HCT116 (cell line): ENCODE results near the gene RAP2A. TPM values are rescaled to one million over a fixed set of nuclear protein-coding genes. Genes with fewer than 3 reads are reported as not detected.

Experiments used
- ATAC-seq: fragments of 200-7000 bp; cut with Tn5 transposase; 2 replicates; pipeline ENCODE4 v1.9.1; 2020; ENCODE audit warnings: mild to moderate bottlenecking, moderate library complexity
- BruUV-seq: library from RNA; stranded (reverse); fragments of 400-500 nt; replicated peaks from 2 replicates; lab custom pipeline; 2021; lab: Mats Ljungman, UMichigan
- CTCF ChIA-PET: fragments of 300-600 bp; sonication (Branson Sonifier 250); formaldehyde crosslinking; loops from one replicate; lab custom pipeline; 2021; ENCODE audit warnings: antibody characterized with exemption; lab: Charles Lee
- POLR2A ChIA-PET: fragments of 300-600, 350-600 bp; sonication (Branson Sonifier 250); formaldehyde crosslinking; loops from one replicate; lab custom pipeline; 2021; ENCODE audit warnings: antibody characterized with exemption; lab: Charles Lee
- RAD21 ChIA-PET, 2 experiments: fragments of 300-600 bp; sonication (Branson Sonifier 250); formaldehyde crosslinking; loops; one replicate each; lab custom pipeline; 2023; ENCODE audit warnings: low total read pairs in 2 of 2; ENCODE audit not compliant: uncharacterized antibody in 2 of 2, unreplicated experiment in 2 of 2, low non-redundant PET in 1 of 2; lab: Charles Lee
- DNase-seq: peaks from one replicate; pipeline ENCODE4 v3.0.0-alpha.2; 2010; ENCODE audit warnings: low read depth, low spot score
- H2AFZ ChIP-seq: fragments of 200-600 bp; shearing (Covaris generic), sonication (generic); 2 replicates; pipeline ENCODE4 v1.6.1; 2017; ENCODE audit warnings: low read depth, mixed run types, mixed read lengths, antibody characterized with exemption, low read length; ENCODE audit not compliant: poor library complexity, severe bottlenecking
- H3K27ac ChIP-seq: 2 replicates; pipeline ENCODE4 v1.5.1; 2012; ENCODE audit warnings: low read depth, low read length
- H3K27me3 ChIP-seq: fragments of 200-600 bp; sonication (generic); 2 replicates; pipeline ENCODE4 v1.6.1; 2016; ENCODE audit warnings: mixed run types, low read length, mixed read lengths; ENCODE audit not compliant: insufficient read depth
- H3K36me3 ChIP-seq, 2 experiments: fragments of 200-500 bp in 1 of 2; fragments of 200-600 bp in 1 of 2; sonication (Bioruptor generic) in 1 of 2; sonication (generic) in 1 of 2; 2 replicates each; pipeline versions ENCODE4 v1.5.1 to v1.6.1; 2014 to 2016; ENCODE audit warnings: low read length in 2 of 2, inconsistent platforms in 1 of 2, mixed read lengths in 1 of 2, mixed run types in 1 of 2; ENCODE audit not compliant: insufficient read depth in 2 of 2, control insufficient read depth in 1 of 2
- H3K4me1 ChIP-seq, 2 experiments: fragments of 200-600 bp in 1 of 2; sonication (generic) in 1 of 2; 2 replicates each; pipeline versions ENCODE4 v1.5.1 to v1.6.1; 2012 to 2017; ENCODE audit warnings: low read length in 2 of 2, inconsistent platforms in 1 of 2, mild to moderate bottlenecking in 1 of 2, mixed read lengths in 1 of 2, mixed run types in 1 of 2, moderate library complexity in 1 of 2; ENCODE audit not compliant: insufficient read depth in 2 of 2, control insufficient read depth in 1 of 2
- H3K4me2 ChIP-seq: fragments of 200-600 bp; sonication (generic); 2 replicates; pipeline ENCODE4 v1.6.1; 2017; ENCODE audit warnings: mixed run types, low read length, mixed read lengths
- H3K4me3 ChIP-seq, 2 experiments: fragments of 200-600 bp in 1 of 2; sonication (generic) in 1 of 2; replicated peaks in 1 of 2; 2 replicates each; pipeline ENCODE4 v1.5.1; 2011 to 2016; ENCODE audit warnings: low read length in 2 of 2, control low read depth in 1 of 2, low read depth in 1 of 2, mild to moderate bottlenecking in 1 of 2, mixed read lengths in 1 of 2, mixed run types in 1 of 2
- H3K79me2 ChIP-seq: fragments of 200-600 bp; sonication (generic); 2 replicates; pipeline ENCODE4 v1.6.1; 2017; ENCODE audit warnings: mild to moderate bottlenecking, mixed run types, low read length, moderate library complexity, mixed read lengths; ENCODE audit not compliant: insufficient read depth
- H3K9ac ChIP-seq: fragments of 200-600 bp; sonication (generic); 2 replicates; pipeline ENCODE4 v1.6.1; 2016; ENCODE audit warnings: low read length, mixed read lengths
- H3K9me2 ChIP-seq: fragments of 200-600 bp; sonication (generic), shearing (Covaris generic); 2 replicates; pipeline ENCODE4 v1.6.1; 2017; ENCODE audit warnings: mixed run types, mild to moderate bottlenecking, moderate library complexity; ENCODE audit not compliant: insufficient read depth
- H3K9me3 ChIP-seq, 2 experiments: fragments of 200-500 bp in 1 of 2; fragments of 200-600 bp in 1 of 2; sonication (Bioruptor generic) in 1 of 2; sonication (generic) in 1 of 2; 2 replicates each; pipeline ENCODE4 v1.6.1; 2014 to 2017; ENCODE audit warnings: low read length in 2 of 2, mixed read lengths in 2 of 2, inconsistent platforms in 1 of 2, low read depth in 1 of 2, mild to moderate bottlenecking in 1 of 2, mixed run types in 1 of 2, moderate library complexity in 1 of 2; ENCODE audit not compliant: control insufficient read depth in 1 of 2, insufficient read depth in 1 of 2
- H4K20me1 ChIP-seq: fragments of 200-600 bp; sonication (generic), shearing (Covaris generic); 2 replicates; pipeline ENCODE4 v1.6.1; 2017; ENCODE audit warnings: mixed run types, mild to moderate bottlenecking, moderate library complexity; ENCODE audit not compliant: insufficient read depth
- CBX3 ChIP-seq: IDR thresholded peaks from 2 replicates; pipeline ENCODE4 v1.6.1; 2012; ENCODE audit warnings: low read depth
- CEBPB ChIP-seq: IDR thresholded peaks from 2 replicates; pipeline ENCODE4 v1.6.1; 2012; ENCODE audit warnings: low read depth
- EZH2phosphoT487 ChIP-seq: fragments of 200-600 bp; IDR thresholded peaks from 2 replicates; pipeline ENCODE4 v1.6.1; 2018; ENCODE audit warnings: antibody characterized with exemption, borderline replicate concordance
- FOSL1 ChIP-seq: IDR thresholded peaks from 2 replicates; pipeline ENCODE4 v1.6.1; 2012; ENCODE audit warnings: low read depth
- JUND ChIP-seq: IDR thresholded peaks from 2 replicates; pipeline ENCODE4 v1.6.1; 2012
- RAD21 ChIP-seq: IDR thresholded peaks from 2 replicates; pipeline ENCODE4 v1.6.1; 2012; ENCODE audit warnings: low read depth, mild to moderate bottlenecking
- SIN3A ChIP-seq: IDR thresholded peaks from 2 replicates; pipeline ENCODE4 v1.6.1; 2012; ENCODE audit warnings: low read depth
- SRF ChIP-seq: IDR thresholded peaks from 2 replicates; pipeline ENCODE4 v1.6.1; 2012; ENCODE audit warnings: low read depth
- TCF7L2 ChIP-seq: IDR thresholded peaks from 2 replicates; pipeline ENCODE4 v1.7.0; 2011; ENCODE audit warnings: borderline replicate concordance, inconsistent platforms; ENCODE audit not compliant: insufficient read depth, insufficient read length; ENCODE audit errors: extremely low read depth
- ZFX ChIP-seq: fragments of 450-650 bp; IDR thresholded peaks from 2 replicates; pipeline ENCODE4 v1.6.1; 2017
- ZNF274 ChIP-seq: fragments of 200-500 bp; sonication (Bioruptor generic); IDR thresholded peaks from 2 replicates; pipeline ENCODE4 v1.6.1; 2014; ENCODE audit warnings: mild to moderate bottlenecking, low read depth, low read length, inconsistent platforms
- intact Hi-C: fragments of 100-400 bp; cut with micrococcal nuclease; formaldehyde crosslinking; loops from 2 replicates; pipeline ENCODE4 v1.10.0; 2022
- total RNA-seq: library from RNA; stranded (reverse); gene quantifications from one replicate; pipeline ENCODE4 v1.2.1, GENCODE V29; 2021; ENCODE audit not compliant: unreplicated experiment
- TF ChIP-seq, protein P1 (sequence below): IDR thresholded peaks from 2 replicates; pipeline ENCODE4 v1.6.1; 2012; ENCODE audit warnings: low read depth
- TF ChIP-seq, protein P2 (sequence below): IDR thresholded peaks from 2 replicates; pipeline ENCODE4 v1.6.1; 2011; ENCODE audit warnings: mild to moderate bottlenecking, low read length, moderate library complexity; ENCODE audit not compliant: insufficient replicate concordance; ENCODE audit errors: extremely low read depth

RAP2A gene
- total RNA-seq, 1 experiment from 2014 or later, result 27.6 TPM

GRCh38 chr13:97493456-97493855 lies 59.5 kb downstream of the RAP2A start:
- Histone ChIP-seq H3K4me2 (no peak overlapping the region), H4K20me1 (no peaks in the 10 kb centered on the region), H3K9me2 (no peaks in the 10 kb centered on the region), H2AFZ (no peak overlapping the region), H3K79me2 (no peaks in the 10 kb centered on the region), H3K9me3 (peaks cover 0 to 4% of the 10 kb centered on the region in 2 experiments; a peak in 1 of 4 replicates), H3K27ac (no peak overlapping the region), H3K9ac (no peak overlapping the region), H3K4me1 (no peaks in the 10 kb centered on the region), H3K36me3 (no peaks in the 10 kb centered on the region), H3K27me3 (no peaks in the 10 kb centered on the region), H3K4me3 (no peak overlapping the region)
- CTCF ChIA-PET, result no interaction called here
- ATAC-seq, result no peak
- POLR2A ChIA-PET, result no interaction called here
- intact Hi-C loops, result no loop called here
- no peak for TF ChIP-seq EZH2phosphoT487
- TF ChIP-seq SIN3A, result no peak
- TF ChIP-seq ZFX, result no peak
- TF ChIP-seq FOSL1, result no peak
- TF ChIP-seq ZNF274, result no peak
- TF ChIP-seq TCF7L2, result no peak
- TF ChIP-seq CEBPB, result no peak
- TF ChIP-seq RAD21, result no peak
- no peak for TF ChIP-seq SRF
- TF ChIP-seq JUND, result no peak
- TF ChIP-seq, protein P1, sequence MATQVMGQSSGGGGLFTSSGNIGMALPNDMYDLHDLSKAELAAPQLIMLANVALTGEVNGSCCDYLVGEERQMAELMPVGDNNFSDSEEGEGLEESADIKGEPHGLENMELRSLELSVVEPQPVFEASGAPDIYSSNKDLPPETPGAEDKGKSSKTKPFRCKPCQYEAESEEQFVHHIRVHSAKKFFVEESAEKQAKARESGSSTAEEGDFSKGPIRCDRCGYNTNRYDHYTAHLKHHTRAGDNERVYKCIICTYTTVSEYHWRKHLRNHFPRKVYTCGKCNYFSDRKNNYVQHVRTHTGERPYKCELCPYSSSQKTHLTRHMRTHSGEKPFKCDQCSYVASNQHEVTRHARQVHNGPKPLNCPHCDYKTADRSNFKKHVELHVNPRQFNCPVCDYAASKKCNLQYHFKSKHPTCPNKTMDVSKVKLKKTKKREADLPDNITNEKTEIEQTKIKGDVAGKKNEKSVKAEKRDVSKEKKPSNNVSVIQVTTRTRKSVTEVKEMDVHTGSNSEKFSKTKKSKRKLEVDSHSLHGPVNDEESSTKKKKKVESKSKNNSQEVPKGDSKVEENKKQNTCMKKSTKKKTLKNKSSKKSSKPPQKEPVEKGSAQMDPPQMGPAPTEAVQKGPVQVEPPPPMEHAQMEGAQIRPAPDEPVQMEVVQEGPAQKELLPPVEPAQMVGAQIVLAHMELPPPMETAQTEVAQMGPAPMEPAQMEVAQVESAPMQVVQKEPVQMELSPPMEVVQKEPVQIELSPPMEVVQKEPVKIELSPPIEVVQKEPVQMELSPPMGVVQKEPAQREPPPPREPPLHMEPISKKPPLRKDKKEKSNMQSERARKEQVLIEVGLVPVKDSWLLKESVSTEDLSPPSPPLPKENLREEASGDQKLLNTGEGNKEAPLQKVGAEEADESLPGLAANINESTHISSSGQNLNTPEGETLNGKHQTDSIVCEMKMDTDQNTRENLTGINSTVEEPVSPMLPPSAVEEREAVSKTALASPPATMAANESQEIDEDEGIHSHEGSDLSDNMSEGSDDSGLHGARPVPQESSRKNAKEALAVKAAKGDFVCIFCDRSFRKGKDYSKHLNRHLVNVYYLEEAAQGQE, result no peak
- TF ChIP-seq, protein P2, sequence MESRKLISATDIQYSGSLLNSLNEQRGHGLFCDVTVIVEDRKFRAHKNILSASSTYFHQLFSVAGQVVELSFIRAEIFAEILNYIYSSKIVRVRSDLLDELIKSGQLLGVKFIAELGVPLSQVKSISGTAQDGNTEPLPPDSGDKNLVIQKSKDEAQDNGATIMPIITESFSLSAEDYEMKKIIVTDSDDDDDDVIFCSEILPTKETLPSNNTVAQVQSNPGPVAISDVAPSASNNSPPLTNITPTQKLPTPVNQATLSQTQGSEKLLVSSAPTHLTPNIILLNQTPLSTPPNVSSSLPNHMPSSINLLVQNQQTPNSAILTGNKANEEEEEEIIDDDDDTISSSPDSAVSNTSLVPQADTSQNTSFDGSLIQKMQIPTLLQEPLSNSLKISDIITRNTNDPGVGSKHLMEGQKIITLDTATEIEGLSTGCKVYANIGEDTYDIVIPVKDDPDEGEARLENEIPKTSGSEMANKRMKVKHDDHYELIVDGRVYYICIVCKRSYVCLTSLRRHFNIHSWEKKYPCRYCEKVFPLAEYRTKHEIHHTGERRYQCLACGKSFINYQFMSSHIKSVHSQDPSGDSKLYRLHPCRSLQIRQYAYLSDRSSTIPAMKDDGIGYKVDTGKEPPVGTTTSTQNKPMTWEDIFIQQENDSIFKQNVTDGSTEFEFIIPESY, result no peak
- no peak for TF ChIP-seq CBX3
- RAD21 ChIA-PET, result no interaction called here
- BruUV-seq, result no TSS peak
- DNase-seq, result no peak
